DOHH2 (cell line): ENCODE results near the gene CTNNBL1.

Experiments
- CTCF ChIP-seq: fragments of 200-600 bp; sonication (generic); IDR thresholded peaks from one replicate; pipeline ENCODE4 v1.5.1; 2014; ENCODE audit warnings: antibody characterized with exemption, mild to moderate bottlenecking, low read depth, low read length; ENCODE audit not compliant: poor library complexity, severe bottlenecking
- EZH2phosphoT487 ChIP-seq: fragments of 200-600 bp; sonication (generic); IDR thresholded peaks from 2 replicates; pipeline ENCODE4 v1.6.1; 2017; ENCODE audit warnings: borderline replicate concordance, mild to moderate bottlenecking, antibody characterized with exemption, low read length, moderate library complexity, mixed read lengths

GRCh38 chr20:37907677-37908401 lies 214.0 kb downstream of the CTNNBL1 start:
- TF ChIP-seq CTCF (no peak), EZH2phosphoT487 (no peak)
